Activated CD4-positive, alpha-beta T cell treated with anti-CD3 and anti-CD28 coated beads for 1 hour (primary cell): Measurements from ENCODE around the gene CDKAL1.
"Not testable (repeated sequence)": the region's sequence is repeated elsewhere in the genome, so short reads cannot be mapped to it uniquely, and the experiment has no call there.

Experiments used
- DNase-seq: peaks from one replicate; pipeline ENCODE4 v3.0.0-alpha.2; 2020

CDKAL1 gene

DNA sequence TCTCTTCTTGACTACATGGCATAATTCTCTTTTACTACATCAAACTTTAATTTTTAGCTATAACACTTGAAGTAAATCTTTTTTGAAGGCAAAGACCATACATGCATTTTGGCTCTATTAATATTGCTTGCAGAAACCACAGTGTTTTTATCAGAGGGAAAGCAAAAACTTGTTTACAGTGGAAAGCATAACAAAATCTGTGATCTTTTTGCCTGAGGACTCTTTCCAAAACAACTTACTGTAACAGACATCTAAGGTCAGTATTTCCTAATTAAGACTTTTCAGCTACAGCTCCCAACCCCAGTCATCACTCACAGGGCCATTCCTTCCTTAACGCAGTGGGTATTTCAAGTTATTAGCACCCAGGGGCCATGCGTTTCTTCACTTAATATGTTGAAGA, 274.7 kb downstream of the CDKAL1 start:
- DNase-seq, result no peak

DNA sequence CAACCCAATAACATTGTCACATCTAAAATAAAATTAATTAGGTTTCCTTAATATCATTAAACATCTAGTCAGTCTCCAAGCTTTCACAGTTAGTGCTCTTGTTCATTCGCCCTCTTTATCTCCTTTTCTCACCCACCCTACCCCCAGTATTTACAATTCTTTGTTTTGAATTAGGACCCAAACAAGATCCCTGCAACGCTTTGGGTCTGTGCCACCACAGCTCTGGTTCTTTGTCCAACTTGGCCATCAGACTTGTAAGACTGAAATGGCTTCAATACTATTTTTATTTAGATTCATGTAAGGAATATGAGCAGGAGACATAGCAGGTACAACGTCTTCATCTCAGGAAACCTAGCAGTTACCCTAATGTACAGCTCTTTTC, 276.5 kb downstream of the CDKAL1 start:
- no peak for DNase-seq

DNA sequence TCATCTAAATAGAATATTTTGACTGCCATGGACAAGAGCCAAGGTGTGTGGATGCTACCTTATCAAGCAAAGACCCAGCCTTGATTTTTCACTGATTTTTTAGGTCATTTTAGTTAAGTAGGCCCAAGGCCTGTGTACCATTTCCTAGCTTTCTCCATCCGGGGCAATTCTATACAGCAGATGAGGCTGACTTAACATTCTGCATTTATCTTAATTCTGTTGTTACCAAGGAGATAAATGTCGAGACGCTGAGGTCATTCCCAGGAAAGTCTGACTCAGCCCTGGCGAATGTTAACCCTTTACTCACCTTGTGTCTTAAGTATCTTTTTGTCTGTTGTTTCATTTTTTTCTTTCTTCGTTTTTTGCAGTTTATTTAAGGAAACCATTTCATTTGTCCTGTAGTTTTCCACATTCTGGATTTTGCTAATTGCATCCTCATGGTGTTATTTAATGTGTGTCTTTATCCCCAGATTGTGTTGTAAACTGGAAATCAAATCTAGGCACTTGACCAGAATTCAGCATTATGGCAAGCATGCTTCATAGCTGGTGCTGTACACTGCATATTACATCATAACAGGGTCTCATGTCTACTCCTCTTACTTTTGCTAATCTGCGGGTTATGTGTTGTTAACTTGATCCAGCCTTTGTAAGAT, 277.0 kb downstream of the CDKAL1 start:
- no peak for DNase-seq

DNA sequence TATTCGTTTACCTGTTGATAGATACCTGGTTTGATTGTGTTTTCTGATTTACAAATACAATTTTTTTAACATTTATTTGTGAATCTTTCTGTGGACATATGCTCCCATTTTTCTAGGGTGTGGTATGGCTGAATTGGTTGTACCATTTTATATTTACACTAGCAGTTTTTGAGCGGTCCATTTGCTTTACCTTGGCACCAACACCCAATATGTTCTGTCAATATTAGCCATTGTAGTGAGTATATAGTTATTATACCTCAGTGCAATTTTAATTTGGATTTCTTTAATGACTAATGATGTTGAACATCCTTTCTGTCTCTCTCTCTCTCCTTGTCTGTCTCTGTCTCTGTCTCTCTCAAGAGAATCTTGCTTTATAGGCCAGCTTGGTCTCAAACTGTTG, 278.5 kb downstream of the CDKAL1 start:
- no peak for DNase-seq

DNA sequence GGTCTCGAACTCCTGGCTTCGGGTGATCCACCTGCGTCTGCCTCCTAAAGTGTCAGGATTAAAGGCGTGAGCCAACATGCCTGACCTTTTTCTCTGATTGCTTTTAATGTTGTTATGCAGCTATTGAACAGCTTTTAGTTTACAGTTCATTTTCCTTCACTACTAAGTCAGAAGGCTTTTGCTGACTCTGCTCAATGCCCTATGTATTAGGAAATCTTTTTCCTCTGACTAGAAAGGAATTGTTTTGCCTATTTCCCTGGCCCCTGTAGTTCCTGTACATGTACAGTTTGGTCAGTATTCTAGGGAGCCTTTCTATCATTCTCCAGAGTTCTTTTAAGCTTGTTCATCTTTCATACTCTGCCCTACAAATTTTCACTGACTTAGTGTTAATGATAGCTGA, 280.2 kb downstream of the CDKAL1 start:
- DNase-seq, result no peak

DNA sequence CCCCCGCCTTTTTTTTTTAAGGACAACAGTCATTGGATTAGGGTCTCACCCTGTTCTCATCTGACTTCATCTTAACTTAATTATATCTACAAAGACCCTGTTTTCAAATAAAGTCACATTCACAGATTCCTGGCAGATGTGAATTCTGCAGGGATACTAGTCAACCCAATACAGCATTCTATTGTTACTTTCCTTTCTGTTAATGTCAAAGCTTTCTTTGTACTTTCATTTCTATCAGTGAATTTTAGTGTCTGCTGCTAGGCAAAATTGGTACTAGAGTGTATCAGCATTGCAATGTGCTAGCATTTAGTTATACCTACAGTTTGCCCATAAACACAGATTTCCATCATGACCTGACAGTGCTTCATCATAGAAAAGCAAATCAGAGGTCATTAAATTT, 281.9 kb downstream of the CDKAL1 start:
- no peak for DNase-seq

DNA sequence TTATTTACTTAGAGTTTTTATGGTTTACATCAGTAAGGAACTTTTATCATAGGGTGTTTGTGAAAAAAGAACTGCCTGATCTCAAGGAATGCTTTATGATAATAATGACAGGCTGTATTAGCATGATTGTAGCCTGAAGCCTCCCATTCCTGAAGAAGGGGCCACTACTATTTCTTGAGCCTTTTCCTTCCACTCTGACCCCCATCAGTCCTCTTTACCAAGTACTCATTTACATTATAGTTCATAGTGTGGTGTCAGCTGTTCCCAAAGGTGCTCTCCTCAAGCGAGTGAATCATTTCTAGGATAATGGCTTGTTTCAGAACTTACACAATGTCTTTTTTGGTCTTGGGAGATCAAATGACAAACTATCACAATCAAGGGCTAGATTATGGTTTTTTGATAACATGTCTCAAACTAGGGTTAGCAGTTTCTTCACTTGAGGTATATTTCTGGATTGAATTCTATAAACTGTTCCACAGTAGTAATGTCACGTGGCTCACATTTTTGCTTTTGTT, 283.6 kb downstream of the CDKAL1 start:
- DNase-seq, result no peak

DNA sequence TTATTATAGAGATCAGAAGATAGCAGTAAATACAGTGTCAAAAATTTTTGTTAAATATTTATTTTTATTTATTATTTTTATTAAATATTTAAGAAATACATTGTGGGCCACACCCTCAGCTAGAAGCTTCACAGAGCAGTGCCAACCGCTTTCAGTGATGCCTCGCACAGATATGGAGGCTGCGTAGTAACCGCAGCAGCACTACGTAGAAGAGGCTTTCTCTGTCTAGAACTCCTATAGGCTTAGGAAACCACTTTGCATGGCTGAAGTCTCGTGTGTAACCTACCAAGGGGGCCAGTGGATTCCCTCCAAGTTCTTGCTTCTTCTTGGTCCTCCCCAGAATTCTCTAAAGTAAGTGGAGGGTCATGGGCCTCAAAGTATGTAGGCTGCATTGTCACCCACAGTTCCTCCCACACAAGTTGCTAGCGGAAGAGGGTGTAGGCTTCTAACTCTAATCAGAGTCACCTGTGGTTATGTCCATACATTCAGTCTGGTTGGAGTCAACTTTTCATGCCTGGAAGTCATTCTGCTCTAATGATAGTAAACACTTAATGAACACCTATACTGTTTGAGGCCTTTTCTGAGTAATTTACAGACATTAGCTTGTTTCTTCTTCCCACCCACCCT, 285.6 kb downstream of the CDKAL1 start:
- no peak for DNase-seq

DNA sequence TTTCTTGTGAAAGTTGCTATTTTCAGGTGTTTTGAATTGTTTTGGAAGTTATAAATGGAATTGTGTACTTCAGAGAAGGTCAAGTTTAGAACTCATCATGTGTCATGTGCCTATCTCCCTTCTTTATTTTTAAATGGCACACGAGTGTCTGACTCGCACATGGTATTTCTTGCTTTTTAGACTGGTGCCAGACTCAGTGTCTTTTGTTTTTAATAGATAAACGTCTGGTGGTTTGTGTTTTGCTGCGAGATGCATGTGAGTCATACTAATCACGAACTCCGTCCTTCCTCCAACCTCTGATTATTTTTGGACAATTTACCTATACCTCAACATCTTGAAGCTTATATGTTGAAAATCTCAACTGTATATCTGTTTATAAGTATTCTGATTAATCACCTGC, 292.1 kb downstream of the CDKAL1 start:
- no peak for DNase-seq

DNA sequence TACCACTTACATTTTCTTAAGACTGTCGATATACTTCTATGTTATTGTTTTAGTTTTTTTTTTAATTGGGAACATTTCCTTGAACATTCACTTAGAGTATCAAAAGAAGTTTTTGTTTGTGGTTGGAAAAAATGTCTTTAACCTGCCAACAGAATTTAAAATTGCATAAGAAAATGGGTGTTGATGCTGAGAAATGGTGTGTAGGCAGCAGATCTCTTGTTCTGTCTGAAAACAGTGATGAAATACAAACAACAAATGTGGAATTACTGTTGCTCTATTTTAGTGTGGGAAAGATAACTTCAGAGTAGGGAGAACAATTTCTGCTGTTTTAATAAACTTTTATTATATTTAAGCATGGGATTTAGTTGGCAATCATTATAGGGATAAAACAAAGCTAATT, 293.5 kb downstream of the CDKAL1 start:
- DNase-seq, result no peak

DNA sequence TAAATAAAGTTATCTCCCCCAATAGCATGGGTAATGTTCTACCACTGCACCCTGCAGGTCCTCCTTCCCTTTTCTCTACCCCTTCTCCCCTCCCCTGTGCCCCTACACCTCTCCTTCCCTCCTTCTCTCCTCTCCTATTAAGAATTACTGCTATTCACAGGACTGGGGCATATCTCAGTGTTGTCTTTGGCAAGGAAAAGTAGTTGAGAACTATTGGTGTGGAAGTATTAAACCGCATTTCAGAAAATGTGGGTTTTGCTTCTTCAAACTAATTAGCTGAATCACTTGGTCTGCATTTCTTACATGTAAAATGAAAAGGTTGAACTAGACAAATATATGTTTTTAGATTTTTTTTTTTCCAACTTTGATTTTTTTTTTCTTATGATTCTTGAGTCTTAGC, 296.3 kb downstream of the CDKAL1 start:
- DNase-seq, result no peak

DNA sequence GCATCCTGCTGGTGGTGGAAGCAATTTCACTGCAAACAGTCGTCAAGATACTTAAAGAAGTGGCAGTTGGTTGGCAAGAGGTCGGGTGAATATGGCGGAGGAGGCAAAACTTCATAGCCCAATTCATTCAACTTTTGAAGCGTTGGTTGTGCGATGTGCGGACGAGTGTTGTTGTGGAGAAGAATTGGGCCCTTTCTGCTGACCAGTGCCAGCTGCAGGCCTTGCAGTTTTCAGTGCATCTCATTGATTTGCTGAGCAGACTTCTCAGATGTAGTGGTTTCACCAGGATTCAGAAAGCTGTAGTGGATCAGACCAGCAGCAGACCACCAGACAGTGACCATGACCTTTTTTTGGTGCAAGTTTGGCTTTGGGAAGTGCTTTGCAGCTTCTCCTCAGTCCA, 297.0 kb downstream of the CDKAL1 start:
- not testable (repeated sequence) for DNase-seq

DNA sequence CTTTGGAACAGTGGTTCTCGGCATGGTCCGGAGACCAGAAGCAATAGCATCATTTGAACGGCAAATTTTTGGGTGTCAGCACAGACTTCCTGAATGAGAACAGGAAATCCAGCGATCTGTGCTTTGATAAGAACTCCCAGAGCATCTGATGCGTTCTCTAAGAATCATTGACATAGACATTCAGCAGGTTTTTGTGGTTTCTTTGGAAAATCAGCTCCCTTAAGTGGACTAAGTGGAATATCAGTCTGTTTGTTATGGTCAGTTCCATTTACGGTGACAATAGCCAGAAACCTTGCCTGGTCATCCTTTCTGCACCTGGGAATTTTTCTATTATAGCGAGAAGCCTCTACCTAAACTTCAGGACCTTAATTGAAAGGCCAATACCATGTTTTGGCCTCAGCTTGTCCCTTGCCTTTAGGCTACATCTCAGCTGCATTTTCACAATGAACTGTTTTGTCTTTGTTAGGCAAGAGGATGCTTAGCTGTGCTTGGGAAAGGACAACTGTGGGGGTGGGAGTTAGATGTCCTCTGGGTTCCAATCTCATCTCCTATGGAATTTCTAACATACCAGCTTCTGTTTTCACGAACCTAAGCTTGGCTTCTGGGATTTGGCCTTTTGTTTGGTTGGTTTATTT, 299.7 kb downstream of the CDKAL1 start:
- DNase-seq, result no peak

DNA sequence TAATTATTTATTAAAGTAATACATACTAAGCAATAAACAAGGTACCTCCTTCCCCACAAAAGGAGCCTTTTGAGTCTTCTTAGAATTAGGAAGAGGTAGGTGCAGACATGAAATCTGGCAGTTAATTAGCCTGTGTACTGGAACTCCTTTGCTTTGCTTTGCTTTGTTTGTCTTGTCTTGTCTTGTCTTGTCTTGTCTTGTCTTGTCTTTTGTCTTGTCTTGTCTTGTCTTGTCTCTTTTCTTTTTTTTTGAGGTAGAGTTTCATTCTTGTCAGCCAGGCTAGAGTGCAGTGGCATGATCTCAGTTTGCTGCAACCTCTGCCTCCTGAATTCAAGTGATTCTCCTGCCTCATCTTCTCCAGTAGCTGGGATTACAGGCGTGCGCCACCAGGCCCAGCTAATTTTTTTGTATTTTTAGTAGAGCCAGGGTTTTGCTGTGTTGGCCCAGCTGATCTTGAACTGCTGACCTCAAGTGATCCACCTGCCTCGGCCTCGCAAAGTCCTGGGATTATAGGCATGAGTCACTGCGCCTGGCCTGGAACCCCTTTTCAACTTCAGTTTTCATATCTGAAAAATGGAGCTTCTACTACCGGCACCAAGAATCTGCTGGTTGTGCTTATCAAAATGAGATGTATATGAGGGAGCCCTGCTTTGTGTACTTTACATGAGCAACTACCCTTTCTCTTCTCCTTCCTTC, 301.2 kb downstream of the CDKAL1 start:
- DNase-seq, result no peak

DNA sequence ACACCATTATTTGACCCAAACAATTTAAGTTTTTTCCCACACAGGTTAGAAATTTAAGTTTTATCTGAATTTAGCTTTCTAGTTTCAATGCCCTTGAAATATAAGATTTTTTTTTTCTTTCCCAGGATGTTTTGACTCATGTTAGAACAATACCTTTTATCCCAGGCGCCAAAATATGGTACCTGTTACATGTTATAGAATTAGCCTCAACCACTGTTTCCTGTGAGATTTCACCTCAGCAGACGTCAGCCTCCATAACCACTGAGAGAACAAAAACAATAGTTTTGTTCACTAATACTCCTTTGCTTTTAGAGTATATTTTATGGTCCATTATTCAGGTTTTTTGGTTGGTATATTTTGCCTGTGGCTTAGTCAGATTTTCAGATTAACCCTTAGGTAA, 302.9 kb downstream of the CDKAL1 start:
- DNase-seq, result no peak

DNA sequence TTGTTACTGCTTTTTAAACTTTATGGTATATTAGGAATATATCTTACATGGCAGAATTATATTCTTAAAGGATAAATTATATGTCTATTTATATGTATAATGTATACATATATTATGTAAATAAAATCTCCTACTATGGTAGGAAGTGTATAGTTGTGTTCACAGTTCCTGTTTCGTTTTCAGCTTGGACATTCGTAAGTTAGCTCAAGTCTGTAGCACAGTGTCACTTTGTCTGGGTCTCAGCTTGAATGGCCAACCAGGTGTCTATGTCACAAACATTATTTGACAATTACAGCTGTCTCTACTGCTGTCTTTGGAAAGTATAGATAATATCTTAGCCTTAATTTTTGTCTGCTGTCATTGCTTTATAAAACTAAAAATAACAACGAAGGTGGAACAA, 303.9 kb downstream of the CDKAL1 start:
- DNase-seq, result no peak

DNA sequence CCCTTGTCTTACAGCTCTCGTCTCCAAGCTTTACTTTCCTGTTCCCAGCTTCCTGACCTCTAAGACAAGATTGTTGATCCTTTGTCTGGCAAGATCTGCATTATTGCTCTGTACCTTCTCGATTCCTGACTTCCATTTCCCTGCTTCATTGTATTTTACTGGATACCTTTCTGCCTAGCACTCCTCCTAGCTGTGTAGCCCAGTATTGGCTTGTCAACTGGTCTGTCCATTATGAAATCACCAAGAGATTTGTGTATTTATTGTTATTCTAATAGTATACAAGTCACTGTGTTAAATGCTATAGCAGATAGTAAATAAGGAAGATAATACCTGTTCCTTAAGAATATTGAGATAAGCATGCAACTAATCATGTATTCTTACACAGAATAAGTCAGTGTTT, 305.4 kb downstream of the CDKAL1 start:
- no peak for DNase-seq

DNA sequence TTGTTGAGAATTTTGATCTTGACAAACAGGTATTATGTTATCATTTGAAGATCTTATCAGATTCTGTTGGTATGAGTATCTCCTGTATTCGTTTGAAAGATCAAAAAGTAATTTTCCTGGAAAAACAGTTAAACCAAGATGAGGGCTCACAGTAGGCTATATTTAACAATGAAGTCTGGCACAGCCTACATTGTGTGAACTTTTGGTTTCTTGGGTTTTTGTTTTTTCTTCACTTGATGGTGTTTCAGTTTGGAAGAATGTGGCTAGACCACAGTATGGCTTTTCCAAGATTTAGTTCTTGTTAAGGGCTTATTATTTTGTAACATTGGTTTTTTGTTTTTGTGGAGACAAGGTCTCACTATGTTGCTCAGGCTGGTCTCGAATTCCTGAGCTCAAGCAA, 306.4 kb downstream of the CDKAL1 start:
- no peak for DNase-seq

DNA sequence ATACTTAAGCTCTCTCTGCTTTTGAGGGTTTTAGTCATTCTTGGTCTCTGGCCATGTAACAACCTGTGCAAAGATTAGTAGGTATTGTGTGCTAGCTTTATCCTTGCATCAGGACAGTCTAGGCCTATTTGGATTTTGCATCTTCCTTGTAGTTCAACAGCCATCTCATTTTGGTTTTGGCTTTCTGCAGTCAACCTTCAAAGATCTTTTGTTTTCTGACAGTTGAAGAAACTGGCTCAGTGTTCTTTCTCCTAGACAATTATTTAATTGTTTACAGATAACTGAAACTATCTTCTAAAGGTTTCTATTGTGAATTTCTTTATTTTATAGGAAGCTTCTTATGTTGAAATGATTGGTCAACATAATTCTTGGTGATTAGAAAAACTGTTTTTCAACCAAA, 307.5 kb downstream of the CDKAL1 start:
- DNase-seq, result no peak

DNA sequence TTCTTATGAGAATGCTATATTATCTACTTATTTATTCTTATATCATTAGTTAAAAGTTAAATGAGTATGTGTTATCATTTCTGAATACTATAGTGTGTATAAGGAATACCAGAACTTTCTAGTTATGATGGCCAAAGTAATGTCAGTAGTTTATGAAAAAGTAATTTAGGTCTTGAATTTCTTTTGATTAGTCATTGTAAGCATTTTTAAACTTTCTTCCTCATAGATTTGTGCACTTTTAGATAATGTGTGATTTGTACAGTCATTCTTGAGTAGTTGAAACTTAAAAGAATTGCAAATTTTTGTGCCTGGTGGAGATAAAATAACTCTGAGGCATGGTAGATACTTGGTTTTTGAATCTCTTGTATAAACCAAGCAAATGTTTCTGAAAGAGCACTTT, 311.3 kb downstream of the CDKAL1 start:
- no peak for DNase-seq

DNA sequence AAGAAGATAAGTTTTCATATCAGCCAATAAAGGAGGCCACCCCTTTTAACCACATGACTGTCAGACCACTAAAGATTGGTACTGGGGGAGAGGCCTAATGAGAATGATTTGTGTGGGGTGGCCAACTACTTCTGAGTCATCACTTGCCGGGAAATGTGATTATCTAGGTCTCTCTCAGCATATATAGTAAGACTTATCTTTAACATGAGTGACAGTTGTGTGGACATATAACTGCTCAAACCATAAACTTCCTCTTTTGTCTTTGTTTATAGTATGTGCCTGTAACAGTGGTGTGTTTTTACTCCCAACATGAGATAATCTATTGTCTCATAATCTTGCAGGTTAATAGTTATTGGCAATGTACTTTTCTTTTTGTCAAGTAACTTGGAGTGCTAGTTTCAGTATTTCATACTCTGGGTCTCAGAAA, 312.4 kb downstream of the CDKAL1 start:
- DNase-seq, result no peak

DNA sequence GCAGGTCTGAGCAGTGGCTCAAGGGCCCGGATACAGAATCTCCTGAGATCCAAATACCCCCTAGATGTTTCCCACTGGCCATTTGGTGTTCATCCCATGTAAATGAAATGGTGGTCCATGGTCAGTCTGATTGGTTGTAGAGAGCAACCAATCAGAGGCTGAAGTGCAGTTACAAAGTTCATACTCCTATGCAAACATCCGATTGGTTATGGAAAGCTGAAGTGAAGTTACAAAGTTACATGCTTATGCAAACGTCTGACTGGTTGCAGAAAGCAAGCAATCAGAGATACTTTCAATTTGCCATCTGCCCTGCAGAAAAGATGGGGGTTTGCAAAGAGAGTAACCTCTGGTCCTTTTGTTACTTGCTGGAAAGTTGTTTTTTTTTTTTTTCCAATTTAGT, 313.6 kb downstream of the CDKAL1 start:
- no peak for DNase-seq

DNA sequence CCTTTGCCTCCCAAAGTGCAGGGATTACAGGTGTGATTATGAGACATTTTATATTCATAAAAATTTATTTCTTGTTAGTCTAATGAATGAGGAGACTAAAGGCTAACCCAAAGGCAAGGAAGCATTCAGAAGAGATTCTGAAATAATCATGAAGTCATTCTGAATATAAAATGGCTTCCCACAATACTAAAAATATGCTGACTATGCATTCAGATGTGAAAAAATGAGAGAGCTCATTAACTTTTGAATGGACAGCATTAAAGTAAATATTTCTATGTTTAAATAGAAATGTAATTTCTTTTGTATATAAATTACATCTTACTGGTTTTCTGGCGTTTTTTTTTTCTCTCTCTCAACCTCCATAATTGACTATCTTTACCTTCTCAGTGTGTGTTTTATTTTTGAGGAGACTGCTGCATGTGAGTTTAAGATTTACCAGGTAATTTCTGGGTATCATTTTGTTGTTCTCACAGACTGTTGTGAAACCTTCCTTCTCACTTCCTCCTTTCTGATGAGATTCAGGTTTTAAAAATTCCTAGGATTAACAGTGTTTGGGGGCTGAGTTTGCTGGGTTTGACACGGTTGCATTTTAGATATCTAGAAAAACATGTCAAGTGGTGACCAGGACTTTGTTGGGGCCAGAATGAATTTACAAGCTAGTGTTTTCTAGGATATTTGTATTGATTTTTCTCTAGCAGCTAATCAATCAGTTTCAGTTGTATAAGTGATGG, 316.6 kb downstream of the CDKAL1 start:
- no peak for DNase-seq
